HEK293T (cell line): Measurements from ENCODE around the gene OR10A6.

Experiments
- ARNT ChIP-seq: fragments of 450-650 bp; IDR thresholded peaks from 2 replicates; pipeline ENCODE4 v1.6.1; 2017; ENCODE audit warnings: mild to moderate bottlenecking
- FOXA1 ChIP-seq: fragments of 450-650 bp; IDR thresholded peaks from 2 replicates; pipeline ENCODE4 v1.6.1; 2016; ENCODE audit warnings: mild to moderate bottlenecking
- FOXK2 ChIP-seq: fragments of 450-650 bp; IDR thresholded peaks from 2 replicates; pipeline ENCODE4 v1.6.1; 2016; ENCODE audit warnings: mild to moderate bottlenecking
- FOXM1 ChIP-seq: fragments of 450-650 bp; IDR thresholded peaks from 2 replicates; pipeline ENCODE4 v1.6.1; 2017; ENCODE audit warnings: mild to moderate bottlenecking, borderline replicate concordance
- HDGF ChIP-seq: fragments of 450-650 bp; IDR thresholded peaks from 2 replicates; pipeline ENCODE4 v1.6.1; 2017; ENCODE audit warnings: antibody characterized with exemption, borderline replicate concordance
- LEF1 ChIP-seq: fragments of 450-650 bp; IDR thresholded peaks from 2 replicates; pipeline ENCODE4 v1.6.1; 2017; ENCODE audit warnings: mild to moderate bottlenecking, borderline replicate concordance
- PKNOX1 ChIP-seq: fragments of 450-650 bp; IDR thresholded peaks from 2 replicates; pipeline ENCODE4 v1.6.1; 2016
- SP1 ChIP-seq: fragments of 450-650 bp; IDR thresholded peaks from 2 replicates; pipeline ENCODE4 v1.6.1; 2017
- SUZ12 ChIP-seq: fragments of 450-650 bp; IDR thresholded peaks from 2 replicates; pipeline ENCODE4 v1.6.1; 2016; ENCODE audit warnings: mild to moderate bottlenecking
- TARDBP ChIP-seq: fragments of 450-650 bp; IDR thresholded peaks from 2 replicates; pipeline ENCODE4 v1.6.1; 2016

- TF ChIP-seq FOXM1 (no peak), FOXA1 (no peak), LEF1 (no peak), FOXK2 (no peak), HDGF (no peak), PKNOX1 (no peak), SP1 (no peak), TARDBP (no peak), ARNT (no peak), SUZ12 (no peak)
Measured at GRCh38 chr11:7974668-7975067, 43.6 kb upstream of the OR10A6 start.
